ENCODE measurements around the gene CHML.

Gene CHML

DNA sequence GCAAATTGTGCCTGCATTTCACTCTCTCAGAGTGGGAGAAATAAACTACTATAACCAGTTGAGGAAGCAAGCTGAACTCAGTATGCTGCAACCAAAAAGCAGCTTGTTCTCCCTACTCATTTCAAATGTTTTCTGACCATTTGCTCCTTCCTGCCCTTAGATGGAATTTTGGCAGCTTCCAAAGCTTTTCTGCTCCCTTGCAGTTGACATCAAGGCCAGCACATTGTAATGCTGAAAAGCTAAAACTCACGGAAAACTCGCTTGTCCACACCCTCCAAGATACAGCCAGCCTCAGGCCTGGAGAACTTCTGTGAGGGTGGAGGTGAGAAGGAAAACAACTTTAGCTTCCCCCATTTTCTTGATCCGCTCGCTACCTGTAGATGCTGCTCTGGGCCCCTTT is 5.0 kb upstream of the CHML start:
- DNase-seq, result no peak

DNA sequence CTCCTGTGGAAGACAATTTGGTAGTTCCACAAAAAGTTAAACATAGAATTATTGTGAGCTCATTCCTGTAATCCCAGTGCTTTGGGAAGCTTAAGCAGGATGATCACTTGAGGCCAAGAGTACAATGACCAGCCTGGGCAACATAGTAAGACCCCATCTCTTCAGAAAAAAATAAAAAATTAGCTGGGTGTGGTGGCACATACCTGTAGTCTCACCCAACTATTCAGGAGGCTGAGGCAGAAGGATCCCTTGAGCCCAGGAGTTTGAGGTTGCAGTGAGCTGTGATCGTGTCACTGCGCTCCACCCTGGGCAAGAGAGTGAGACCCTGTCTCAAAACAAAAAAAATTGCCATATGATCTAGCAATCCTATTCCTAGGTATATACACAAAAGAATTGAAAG is 4.1 kb upstream of the CHML start:
- DNase-seq, result no peak

- DNase-seq, result no peak
Measured at GRCh38 chr1:241642593-241642944, 2.4 kb upstream of the CHML start.

DNA sequence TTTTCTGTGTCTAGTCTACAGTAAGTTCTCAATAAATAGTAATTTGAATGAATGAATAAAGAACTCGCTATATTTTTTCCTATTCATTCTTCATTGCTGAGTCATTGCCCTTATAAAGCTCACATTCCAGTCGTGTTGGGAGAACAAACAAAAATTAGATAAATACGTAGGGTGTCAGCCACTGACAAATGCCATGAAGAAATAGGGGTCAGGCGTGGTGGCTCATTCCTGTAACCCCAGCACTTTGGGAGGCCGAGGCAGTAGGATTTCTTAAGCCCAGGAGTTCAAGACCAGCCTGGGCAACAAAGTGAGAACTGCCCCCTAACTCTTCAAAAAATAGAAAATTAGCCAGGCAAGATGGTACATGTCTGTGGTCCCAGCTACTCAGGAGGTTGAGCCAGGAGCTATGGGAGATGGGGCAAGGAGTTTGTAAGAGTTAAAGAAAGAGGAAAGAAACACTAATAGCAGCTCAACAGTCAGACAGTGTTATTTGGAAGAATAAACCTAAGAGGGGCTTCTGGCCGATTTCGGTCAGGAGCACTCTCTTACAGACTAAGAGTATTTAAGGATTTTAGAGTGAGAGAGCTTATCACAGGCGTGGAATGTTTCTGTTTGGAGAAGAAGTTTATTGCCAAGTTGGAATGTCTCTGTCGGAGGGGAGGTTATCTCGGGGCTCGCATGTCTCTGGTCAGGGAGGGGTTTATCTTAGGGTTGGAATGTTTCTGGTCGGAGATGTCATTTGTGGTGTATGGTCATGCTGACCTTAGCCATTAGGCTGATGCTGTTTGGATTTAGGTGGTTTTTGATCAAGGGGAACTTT is 1.8 kb upstream of the CHML start:
- DNase-seq, result no peak

DNA sequence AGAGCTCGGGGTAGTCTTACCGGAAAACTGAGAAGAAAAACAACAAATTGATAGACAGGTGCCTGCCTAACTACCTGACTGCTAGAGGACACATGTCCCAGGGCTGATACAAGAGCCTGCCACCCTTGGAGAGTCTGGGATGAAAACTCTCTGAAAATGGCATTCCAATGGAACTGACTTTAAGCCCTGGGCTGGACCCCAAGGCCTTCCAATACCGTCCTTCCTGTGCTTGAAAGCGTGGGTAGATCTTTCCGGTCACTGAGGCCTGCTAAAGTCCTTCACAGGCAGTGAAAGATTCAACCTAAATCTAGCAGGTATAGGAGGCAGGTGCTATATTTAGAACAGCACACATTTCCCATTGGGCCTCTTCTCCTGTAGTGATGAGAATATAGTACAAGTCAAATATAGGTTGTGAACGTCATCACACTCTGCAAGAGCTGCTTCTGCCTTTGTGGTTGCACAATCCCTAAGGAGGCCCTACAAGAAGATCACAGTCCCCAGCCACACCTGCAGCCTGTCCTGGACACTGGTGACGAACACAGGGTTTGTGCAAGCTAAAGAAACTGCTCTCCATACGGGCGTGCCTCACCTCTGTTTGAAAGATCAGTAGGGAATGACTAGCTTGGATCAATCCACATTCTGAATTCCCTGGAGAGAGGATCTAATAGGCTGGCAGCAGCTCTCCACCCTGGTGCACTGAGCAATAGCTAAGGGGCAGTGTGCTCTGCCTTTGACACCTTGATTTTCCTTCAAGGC is 876 bp upstream of the CHML start:
- no peak for DNase-seq

DNA sequence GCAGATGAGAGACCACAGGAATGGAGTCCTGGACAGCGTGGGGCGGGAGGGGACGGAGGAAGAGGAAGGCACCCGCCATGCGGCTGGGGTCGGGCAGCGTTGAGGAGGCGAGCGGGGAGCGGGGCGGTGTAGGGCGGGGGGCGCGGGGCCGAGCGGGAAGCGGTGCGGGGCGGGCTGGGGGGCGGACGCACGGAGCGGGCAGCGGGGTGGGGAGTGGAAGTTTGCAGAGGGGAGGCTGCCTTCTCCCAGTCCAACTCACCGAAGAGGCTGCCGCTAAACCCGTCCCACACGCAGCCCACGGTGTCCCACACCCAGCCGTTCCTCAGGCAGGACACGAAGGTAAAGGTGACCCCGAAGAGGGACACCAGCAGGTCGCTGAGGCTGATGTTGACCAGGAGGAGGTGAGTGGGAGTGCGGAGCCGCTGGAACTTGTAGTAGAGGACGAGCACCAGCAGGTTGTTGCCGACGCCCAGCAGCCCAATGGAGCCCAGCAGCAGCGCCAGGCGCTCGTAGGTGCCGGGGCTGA is 483 bp downstream of the CHML start:
- DNase-seq, result peak; percentile 86

DNA sequence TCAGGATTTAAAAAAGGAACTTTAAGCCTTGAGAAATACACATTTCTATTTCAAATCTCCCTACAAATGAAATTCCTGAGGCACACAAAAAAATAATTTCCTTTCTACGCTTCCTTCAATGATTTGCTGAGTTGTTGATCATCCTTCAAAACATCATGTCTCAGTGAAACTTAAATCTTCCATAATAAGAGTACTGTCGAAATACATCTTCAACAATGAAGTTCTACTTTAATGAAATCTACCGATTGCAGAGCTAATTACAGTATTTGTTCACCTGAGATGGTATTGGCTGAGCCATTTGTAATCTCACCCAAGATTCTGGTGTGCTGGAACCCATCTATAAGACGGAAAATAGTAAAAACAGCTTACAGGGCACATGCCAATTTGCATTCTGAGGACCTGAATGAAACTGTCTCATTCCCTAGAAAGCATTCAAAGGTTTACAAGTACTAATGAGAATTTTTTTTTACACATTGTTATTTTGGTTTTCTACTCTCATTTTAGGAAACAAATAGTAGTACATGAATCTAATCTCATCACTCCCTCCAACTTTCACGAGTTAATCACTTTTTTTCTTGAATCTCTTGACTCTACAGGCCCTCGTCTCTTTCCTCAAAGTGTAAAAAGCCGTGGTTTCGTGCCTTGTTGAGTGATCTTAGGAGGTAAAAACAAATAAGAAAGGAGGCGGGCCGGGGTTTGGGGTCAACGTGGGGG is 1.1 kb downstream of the CHML start:
- no peak for DNase-seq

DNA sequence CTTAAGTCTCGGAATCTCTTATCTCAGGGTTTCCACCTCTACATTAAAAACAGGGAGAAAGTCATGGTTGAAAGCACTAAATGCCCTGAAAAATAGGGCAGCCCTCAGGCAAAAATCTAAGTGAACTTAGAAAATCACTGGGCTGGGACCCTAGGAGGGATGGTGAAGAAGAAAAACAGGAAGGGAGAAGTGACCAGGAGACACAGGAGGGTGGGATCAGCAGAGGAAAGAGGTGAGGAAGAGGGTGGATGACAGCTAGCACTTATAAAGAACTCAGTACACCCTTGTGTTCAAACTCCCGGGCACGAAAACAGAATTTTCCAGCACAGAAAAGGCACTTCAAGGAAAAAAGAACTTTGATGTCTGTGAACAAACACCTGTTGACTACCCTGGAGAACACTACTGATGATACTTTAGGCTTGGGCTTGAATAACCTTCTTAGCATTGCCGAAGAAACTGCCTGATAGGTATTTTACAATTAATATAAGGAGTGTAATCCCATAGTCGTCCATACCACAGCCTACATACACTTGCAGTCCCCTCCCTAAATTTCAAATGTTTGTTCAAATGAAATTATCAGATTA is 2.0 kb downstream of the CHML start:
- no peak for DNase-seq

- no peak for DNase-seq
Measured at GRCh38 chr1:241637604-241638003, 2.6 kb downstream of the CHML start.

- no peak for DNase-seq
Measured at GRCh38 chr1:241637046-241637590, 3.1 kb downstream of the CHML start.

GRCh38 chr1:241636291-241636690 is 3.9 kb downstream of the CHML start:
- no peak for DNase-seq

DNA sequence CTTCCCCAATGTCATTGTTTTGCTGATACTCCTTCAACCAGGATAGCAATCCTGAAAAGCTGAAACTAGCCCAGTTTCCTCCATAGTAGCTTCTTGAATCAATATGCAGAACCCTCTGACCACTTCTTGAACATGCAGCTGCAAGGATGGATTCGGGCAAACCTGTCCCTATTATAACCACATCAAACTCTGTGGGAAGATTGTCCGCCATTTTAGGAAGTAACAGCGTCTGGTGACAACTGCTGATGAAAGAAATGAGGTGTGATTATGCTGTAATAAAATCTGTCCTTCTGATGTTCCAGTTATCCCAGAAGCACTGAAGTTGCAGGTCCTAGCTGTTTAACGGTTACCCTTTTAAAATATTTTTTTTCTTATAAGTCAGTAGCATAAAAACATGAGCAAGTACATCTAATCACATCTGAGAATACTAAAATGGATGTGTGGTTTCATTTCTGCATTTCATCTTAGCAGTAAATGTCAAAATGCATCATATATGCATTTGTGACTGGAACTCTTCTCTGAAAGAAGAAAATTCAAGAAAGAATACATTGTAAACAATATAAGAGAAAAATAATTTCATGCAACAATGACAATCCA is 4.5 kb downstream of the CHML start:
- no peak for DNase-seq

DNA sequence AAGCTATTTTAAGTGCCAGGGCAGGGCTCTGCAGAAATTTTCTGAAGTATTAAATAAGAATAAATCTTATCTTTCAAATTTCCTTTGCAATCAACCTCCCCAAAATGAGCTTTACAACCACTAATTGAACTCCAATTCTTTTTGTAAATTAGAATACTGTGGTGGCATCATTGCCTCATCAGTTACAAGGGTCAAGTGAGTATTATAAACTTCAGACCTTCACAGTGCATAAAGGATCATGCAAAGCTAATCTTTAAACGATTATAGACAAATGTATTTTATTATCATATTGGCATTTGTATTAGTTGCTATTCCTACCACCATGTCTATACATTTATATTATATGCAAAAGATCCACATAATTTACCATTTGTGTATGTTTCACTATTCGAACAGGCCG is 7.2 kb downstream of the CHML start:
- no peak for DNase-seq

DNA sequence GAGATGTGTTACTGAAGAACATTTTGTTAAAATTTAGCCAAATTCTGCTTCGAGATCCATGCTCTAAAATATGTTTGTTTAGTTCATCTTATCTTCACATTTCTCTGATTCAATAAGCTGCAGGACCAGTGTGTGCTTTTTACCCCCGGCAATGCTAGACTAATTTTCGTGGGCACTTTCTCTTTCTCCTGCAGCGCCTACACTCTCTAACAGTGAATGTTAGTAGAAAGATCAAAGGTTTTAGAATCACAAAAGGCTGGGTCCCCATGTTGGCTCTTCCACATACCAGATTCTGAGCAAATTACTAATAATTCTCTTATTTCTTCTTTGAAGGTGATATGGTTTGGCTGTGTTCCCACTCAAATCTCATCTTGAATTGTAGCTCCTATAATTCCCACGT is 8.5 kb downstream of the CHML start:
- no peak for DNase-seq

DNA sequence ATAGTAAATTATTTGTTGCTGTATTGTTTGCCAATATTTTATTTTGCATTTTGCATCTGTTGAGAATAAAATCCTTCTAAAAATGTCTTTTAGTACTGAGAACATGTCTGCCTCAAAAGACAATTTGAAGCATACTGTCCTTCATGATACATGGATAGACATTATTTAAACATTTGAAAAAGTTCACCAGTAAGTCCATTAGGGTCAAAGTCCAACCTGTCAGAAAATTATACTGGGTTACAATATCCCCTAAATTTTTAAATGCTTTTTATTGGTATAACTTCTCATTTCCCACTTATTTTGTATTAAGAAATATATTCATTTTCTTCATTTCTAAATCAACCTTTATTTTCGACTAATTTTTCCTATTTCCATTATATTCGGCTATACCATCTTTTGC is 9.3 kb downstream of the CHML start:
- no peak for DNase-seq

DNA sequence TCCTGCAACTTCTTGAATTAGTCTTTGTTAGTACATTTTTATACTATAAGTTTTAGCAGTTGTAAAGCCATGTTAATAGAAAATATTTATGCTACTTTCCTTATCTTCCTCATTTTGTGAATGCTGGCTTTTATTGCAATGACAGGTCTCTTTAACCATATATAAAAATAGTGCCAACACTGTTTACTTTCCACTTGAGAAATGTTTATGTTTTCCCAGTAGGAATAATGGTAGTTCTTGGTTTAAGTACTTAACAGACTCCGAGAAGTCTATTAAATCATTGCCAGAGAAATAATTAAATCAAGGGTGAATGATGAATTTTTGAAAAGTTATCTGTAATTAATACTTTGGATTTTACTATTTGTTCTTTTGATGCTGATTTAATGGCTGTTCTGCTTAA is 9.7 kb downstream of the CHML start:
- no peak for DNase-seq

DNA sequence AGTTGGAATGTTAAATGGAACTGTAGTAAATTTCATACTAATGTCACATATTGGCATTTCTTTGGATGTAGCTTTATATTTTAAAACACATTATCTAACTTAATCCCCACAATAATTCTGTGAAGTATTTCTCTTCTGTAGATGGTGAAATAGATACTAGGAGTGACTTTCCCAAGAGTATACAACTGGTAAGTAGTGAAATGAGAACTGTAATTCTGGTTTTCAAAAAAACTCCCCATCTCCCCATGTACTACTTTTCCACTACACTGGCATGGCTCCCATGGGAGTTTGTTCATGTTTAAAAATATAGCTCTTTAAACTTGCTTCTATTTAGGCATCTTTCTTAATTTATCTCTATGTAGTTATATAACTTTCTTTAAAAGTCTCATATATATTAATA is 10.2 kb downstream of the CHML start:
- DNase-seq, result no peak

DNA sequence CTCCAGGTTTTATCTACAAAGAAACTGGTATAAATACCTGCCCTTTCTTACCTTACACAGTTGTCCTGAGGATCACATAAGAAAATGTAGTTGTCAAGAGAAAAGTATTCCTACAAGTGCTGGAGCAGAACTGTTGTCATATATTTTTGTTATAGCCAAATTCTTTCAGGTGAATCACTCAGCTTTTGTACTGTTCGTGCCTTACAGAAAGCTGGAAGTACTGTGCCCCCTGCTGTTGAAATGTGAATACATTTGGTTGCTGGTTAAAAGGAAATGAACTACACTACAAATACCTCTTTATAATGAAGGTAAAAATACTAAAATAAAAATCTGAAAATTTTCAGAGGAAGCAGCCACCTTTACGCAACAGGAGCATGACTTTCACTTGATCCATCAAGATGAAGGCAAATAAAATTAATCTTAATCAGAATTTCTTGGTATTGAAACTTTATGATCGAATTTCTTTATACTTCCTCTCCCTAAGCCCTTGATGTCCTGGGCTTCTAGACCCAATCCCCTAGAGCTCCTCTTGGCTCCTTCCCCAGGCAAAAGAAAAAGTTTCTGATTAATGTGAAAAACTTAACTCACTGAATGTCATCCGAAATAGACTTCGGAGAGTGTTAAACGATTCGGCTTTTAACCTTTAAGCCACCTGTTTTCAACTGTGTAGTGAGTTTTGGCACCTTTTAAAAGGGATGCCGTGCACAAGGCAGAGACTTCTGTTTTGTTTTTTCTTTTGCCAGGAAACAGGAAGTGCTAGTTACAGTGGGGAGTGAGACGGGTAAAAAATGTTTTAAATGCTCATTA is 12.5 kb downstream of the CHML start:
- DNase-seq, result no peak

DNA sequence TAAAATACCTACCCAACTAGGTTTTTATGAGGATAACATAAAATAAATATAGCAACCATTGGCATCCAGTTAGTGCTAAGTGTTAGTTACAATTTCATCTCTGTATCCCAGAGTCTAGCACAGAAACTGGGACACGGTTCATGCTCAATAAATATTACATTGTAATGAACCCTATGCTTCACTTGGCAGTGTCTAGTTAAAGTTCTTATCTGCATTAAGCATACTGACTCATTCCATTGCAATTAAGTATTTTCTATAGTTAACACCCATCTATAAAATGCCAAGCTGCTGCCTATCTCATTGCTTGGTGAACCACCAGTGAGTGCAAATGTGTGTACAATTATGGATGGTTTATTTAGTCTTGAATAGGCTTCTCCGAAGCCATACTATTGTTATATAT is 15.2 kb downstream of the CHML start:
- no peak for DNase-seq

- no peak for DNase-seq
Measured at GRCh38 chr1:241622669-241623068, 17.5 kb downstream of the CHML start.

DNA sequence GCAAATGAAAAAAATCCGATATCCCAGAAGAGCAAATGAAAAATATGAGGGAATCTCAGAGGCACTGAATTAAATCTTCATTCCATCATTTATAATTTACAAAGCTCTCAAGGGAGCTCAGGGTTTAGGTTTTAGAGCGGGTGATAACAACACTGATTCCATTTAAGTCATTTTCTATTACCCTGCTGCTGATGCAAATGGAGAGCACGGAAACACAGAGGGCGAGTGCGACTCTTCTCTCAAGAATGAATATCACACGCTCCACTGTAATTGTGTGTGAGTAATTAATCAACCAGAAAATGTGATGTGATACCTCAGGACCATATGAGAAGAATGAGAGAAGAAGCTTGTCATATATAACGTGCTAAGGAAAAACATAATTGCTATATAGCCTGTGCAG is 22.7 kb downstream of the CHML start:
- DNase-seq, result no peak

Data from activated CD8-positive, alpha-beta memory T cell treated with anti-CD3 and anti-CD28 coated beads for 24 hours (primary cell).